ENCODE results near the gene EPB42.
"Not testable (repeated sequence)": the region's sequence is repeated elsewhere in the genome, so short reads cannot be mapped to it uniquely, and the experiment has no call there.

EPB42 gene

GRCh38 chr15:43184407-43185124 is 36.3 kb downstream of the EPB42 start:
- DNase-seq: no peak

DNA sequence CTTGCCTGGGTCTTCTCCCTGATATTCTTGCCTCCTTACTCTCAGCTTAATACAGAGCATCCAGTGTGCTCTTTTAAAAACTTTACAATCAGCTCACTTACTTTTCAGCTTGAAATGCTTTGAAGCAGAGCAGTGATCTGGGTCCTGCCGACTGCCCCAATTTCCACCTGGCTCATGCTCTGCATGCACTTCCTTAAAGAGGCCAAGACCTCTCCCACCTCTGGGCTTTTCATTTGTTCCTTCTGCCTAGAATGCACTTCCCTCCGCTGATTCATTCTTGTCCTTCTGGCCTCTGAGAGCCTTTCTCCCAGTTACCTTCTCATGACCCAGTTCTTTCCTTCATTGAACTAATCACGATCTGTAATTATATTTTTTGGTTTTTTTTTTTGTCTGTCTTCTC is 37.5 kb downstream of the EPB42 start:
- DNase-seq: no peak

GRCh38 chr15:43177147-43177546 is 43.7 kb downstream of the EPB42 start:
- DNase-seq: not testable (repeated sequence)

DNA sequence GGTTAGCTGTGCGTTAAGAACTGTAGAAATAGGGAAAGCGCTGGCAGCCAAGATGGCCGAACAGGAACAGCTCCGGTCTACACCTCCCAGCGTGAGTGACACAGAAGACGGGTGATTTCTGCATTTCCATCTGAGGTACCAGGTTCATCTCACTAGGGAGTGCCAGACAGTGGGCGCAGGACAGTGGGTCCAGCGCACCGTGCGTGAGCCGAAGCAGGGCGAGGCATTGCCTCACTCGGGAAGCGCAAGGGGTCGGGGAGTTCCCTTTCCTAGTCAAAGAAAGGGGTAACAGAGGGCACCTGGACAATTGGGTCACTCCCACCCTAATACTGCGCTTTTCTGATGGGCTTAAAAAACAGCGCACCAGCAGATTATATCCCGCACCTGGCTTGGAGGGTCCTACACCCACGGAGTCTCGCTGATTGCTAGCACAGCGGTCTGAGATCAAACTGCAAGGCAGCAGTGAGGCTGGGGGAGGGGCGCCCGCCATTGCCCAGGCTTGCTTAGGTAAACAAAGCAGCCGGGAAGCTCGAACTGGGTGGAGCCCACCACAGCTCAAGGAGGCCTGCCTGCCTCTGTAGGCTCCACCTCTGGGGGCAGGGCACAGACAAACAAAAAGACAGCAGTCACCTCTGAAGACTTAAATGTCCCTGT is 45.0 kb downstream of the EPB42 start:
- not testable (repeated sequence) for DNase-seq

GRCh38 chr15:43169888-43170287 is 50.9 kb downstream of the EPB42 start:
- no peak for DNase-seq

GRCh38 chr15:43168192-43169107 is 52.4 kb downstream of the EPB42 start:
- DNase-seq: peak; percentile 14

DNA sequence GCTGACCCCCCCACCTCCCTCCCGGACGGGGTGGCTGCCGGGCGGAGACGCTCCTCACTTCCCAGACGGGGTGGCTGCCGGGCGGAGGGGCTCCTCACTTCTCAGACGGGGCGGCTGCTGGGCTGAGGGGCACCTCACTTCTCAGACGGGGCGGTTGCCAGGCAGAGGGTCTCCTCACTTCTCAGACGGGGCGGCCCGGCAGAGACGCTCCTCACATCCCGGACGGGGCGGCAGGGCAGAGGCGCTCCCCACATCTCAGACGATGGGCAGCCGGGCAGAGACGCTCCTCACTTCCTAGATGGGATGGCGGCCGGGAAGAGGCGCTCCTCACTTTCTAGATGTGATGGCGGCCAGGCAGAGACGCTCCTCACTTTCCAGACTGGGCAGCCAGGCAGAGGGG is 53.6 kb downstream of the EPB42 start:
- not testable (repeated sequence) for DNase-seq

GRCh38 chr15:43165801-43166325 is 55.0 kb downstream of the EPB42 start:
- no peak for DNase-seq

GRCh38 chr15:43153269-43153668 is 67.5 kb downstream of the EPB42 start:
- no peak for DNase-seq

DNA sequence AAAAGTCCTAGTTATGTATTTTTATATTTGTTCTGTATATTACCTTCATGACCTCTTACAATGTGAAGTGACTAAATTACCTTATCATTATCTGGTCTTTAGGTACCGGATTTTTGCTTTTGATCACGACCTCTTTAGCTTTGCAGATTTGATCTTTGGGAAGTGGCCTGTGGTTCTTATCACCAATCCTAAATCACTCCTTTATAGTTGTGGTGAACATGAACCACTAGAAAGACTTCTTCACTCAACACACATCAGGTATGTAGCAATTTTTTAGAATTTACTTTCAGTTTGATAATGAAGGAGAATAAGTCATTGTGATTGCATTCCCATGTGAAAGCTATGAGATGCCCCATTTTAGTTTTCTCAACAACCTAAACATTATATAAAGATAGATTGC is 69.1 kb downstream of the EPB42 start:
- no peak for DNase-seq

GRCh38 chr15:43150191-43150929 is 70.5 kb downstream of the EPB42 start:
- DNase-seq: no peak
